SK-N-SH treated with all-trans-retinoic acid at 6 μM for 48 hours (cell line): ENCODE measurements around the gene ACER1.

ENCODE experiments used
- ARNTL ChIP-seq: fragments of 450-650 bp; formaldehyde crosslinking; IDR thresholded peaks from 2 replicates; pipeline ENCODE4 v1.5.0; 2020; ENCODE audit warnings: low read depth, mild to moderate bottlenecking, moderate library complexity, borderline replicate concordance
- BACH2 ChIP-seq: fragments of 250-450 bp; sonication (Bioruptor Pico); IDR thresholded peaks from 2 replicates; pipeline ENCODE4 v1.9.0; 2021; ENCODE audit warnings: mild to moderate bottlenecking, borderline replicate concordance
- CREB5 ChIP-seq: fragments of 250-450 bp; sonication (Bioruptor Pico); IDR thresholded peaks from 2 replicates; pipeline ENCODE4 v1.5.1; 2020; ENCODE audit warnings: low read depth, mild to moderate bottlenecking, moderate library complexity
- ISL1 ChIP-seq: fragments of 250-450 bp; sonication (Bioruptor Pico); IDR thresholded peaks from 2 replicates; pipeline ENCODE4 v2.1.2; 2022; ENCODE audit warnings: mild to moderate bottlenecking, moderate library complexity
- PATZ1 ChIP-seq: fragments of 250-450 bp; sonication (Bioruptor Pico); IDR thresholded peaks from 2 replicates; pipeline ENCODE4 v1.8.0; 2020; ENCODE audit warnings: mild to moderate bottlenecking, moderate library complexity, borderline replicate concordance
- PPARA ChIP-seq: fragments of 250-450 bp; sonication (Bioruptor Pico); IDR thresholded peaks from 2 replicates; pipeline ENCODE4 v1.5.0; 2020; ENCODE audit warnings: mild to moderate bottlenecking, borderline replicate concordance
- SNAI2 ChIP-seq: fragments of 250-450 bp; sonication (Bioruptor Pico); IDR thresholded peaks from 2 replicates; pipeline ENCODE4 v1.5.0; 2020; ENCODE audit warnings: mild to moderate bottlenecking, moderate library complexity
- TCF4 ChIP-seq: fragments of 250-450 bp; sonication (Bioruptor Pico); IDR thresholded peaks from 2 replicates; pipeline ENCODE4 v1.8.0; 2021; ENCODE audit warnings: mild to moderate bottlenecking, moderate library complexity, borderline replicate concordance
- TSHZ2 ChIP-seq: fragments of 250-450 bp; sonication (Bioruptor Pico); IDR thresholded peaks from 2 replicates; pipeline ENCODE4 v1.5.0; 2020; ENCODE audit warnings: mild to moderate bottlenecking, moderate library complexity
- ZFP30 ChIP-seq: fragments of 450-650 bp; formaldehyde crosslinking; IDR thresholded peaks from 2 replicates; pipeline ENCODE4 v1.5.0; 2022; ENCODE audit warnings: mild to moderate bottlenecking, moderate library complexity
- ZNF70 ChIP-seq: fragments of 450-650 bp; formaldehyde crosslinking; IDR thresholded peaks from 2 replicates; pipeline ENCODE4 v1.5.0; 2020; ENCODE audit warnings: mild to moderate bottlenecking, moderate library complexity

GRCh38 chr19:6269101-6269886 is 64.1 kb downstream of the ACER1 start:
- no peak for TF ChIP-seq SNAI2 (CRISPR knock-in tag)
- TF ChIP-seq ARNTL, result no peak
- TF ChIP-seq PATZ1 (CRISPR knock-in tag), result no peak
- no peak for TF ChIP-seq ZFP30 (CRISPR knock-in tag)
- TF ChIP-seq TSHZ2 (CRISPR knock-in tag), result no peak
- TF ChIP-seq CREB5, result no peak
- no peak for TF ChIP-seq ZNF70
- TF ChIP-seq ISL1, result no peak
- TF ChIP-seq TCF4 (CRISPR knock-in tag), result no peak
- TF ChIP-seq BACH2 (CRISPR knock-in tag), result no peak
- TF ChIP-seq PPARA, result no peak
